Stimulated activated naive CD4-positive, alpha-beta T cell (primary cell): Measurements from ENCODE around the gene DPY19L1.
"Not testable (repeated sequence)": the region's sequence is repeated elsewhere in the genome, so short reads cannot be mapped to it uniquely, and the experiment has no call there.

ENCODE experiments used
- DNase-seq, 6 experiments: peaks; one replicate each; lab custom pipeline; 2025; lab: John Stamatoyannopoulos, UW

DPY19L1 gene

DNA sequence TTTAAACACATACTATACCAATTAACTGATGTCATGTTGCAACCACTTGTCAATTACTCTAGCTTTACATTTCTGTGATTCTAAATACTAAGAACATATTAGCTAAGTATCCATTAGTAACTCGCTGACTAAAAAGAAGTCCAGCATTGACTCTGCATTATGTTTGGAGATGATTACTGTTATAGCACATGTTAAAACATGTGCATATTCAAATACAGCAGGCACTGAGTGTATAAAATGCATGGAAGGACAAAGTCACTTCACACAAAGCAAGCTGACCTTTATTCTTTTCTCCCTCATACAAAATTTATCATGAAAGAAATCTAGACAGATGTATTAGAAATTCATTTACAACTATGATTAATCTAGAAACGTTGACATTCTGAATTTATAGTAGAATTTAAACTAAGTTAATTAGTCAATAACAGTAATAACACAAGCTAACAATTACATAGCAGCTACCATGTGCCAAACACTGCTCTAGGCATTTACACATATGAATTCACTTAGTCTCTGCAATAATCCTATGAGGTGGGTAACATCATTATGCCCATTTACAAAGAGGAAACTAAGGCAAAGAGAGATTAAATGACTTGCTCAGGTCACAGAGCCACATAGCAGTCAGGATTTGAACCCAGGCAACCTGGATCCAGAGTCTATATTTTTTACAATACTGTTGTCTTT lies 48.7 kb downstream of the DPY19L1 start:
- not testable (repeated sequence) for DNase-seq

DNA sequence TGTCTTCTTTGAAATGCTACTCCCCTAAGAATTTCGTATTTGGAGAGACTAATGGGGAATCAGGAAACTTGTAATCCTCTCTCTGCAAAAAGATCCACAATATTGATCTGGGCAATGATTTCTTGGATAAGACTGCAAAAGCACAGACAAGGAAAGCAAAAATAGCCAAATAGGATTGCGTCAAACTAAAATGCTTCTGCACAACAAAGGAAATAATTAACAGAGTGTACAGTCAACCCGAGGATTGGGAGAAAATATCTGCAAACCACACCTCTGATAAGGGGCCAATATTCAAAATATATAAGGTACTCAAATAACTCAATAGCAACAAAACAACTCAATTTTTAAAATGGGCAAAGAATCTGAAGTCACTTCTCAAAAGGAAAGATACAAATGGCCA lies 52.1 kb downstream of the DPY19L1 start:
- DNase-seq = not testable (repeated sequence)

GRCh38 chr7:34984140-34984539 lies 53.1 kb downstream of the DPY19L1 start:
- not testable (repeated sequence) for DNase-seq

GRCh38 chr7:34982371-34983019 lies 54.8 kb downstream of the DPY19L1 start:
- DNase-seq = no peak

- DNase-seq = not testable (repeated sequence)
Measured at GRCh38 chr7:34979124-34979523, 58.2 kb downstream of the DPY19L1 start.

DNA sequence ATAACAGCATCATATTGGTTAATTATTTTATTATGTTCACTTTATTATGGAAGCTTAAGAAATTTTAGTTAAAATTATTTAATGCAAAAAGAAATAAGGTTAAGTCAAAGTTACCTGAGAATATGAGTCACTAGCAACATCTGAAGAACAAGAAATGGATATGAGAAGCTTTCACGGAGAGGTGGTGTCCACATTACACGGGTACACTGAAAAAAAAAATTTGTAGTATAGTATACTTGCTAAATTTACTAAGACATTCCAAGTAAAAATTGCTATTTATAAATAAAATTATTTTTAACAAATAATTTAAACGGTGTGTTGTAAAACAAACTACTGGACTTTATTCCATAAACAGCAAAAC lies 63.9 kb downstream of the DPY19L1 start:
- no peak for DNase-seq

- DNase-seq = not testable (repeated sequence)
Measured at GRCh38 chr7:34972739-34973399, 64.4 kb downstream of the DPY19L1 start.

GRCh38 chr7:34967818-34968217 lies 69.5 kb downstream of the DPY19L1 start:
- not testable (repeated sequence) for DNase-seq

GRCh38 chr7:34966504-34966903 lies 70.8 kb downstream of the DPY19L1 start:
- DNase-seq = not testable (repeated sequence)

GRCh38 chr7:34958021-34958420 lies 79.3 kb downstream of the DPY19L1 start:
- DNase-seq = no peak

GRCh38 chr7:34952822-34953221 lies 84.5 kb downstream of the DPY19L1 start:
- DNase-seq = no peak

DNA sequence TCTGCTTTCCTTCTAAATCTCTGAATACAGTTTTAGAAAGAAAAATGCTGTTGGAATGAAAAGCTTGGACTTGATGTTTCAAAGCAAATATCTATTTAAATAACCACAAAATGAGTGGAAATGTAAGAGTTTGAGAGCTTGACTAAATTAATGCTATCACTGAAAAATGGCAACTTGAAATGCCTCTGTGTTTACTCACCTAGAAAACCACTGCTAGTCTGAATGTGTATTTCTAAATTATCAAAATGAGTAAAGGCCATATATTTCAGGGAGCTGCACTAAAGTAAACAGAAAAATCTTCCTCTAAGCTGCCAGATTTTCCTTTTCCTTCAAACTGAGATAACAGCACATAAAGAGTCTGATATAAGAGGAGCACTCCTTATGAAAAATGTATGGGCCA lies 87.9 kb downstream of the DPY19L1 start:
- no peak for DNase-seq

DNA sequence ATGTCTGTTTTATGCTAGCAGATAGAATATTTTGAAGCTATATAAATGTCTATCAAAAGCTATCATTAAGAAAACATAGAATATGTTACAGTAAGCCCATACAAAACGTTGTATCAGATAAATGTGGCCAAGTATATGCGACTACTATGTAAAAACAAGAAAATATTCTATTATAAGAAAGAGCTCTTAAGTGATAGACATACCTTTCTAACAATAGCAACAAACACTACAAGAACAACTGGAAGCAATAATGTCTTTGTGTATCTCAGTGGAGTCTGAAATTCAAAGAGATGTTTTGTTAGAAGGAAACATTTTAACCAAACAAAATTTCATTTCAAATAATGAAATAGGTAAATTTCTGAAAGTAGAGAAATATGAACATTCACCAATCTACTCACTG lies 89.9 kb downstream of the DPY19L1 start:
- DNase-seq = not testable (repeated sequence)

DNA sequence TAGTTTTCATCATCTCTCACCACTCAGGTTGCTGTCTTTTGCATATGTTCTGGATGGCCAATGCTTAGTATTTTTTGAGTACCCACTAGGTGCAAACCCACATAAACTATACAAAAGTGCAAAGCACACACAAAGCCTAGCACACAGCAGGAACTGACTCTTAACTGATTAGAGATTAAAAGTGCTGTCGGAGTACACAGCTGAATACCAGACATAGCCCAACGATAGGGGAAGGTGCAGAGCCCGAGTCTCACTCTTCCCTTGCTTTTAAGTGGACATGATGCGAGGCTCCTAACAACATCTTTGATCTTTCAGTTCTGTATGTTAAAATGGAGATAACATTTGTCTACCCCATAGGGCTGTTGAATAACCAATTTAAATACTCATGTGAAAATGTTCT lies 90.8 kb downstream of the DPY19L1 start:
- DNase-seq = no peak

- not testable (repeated sequence) for DNase-seq
Measured at GRCh38 chr7:34945894-34946477, 91.3 kb downstream of the DPY19L1 start.

DNA sequence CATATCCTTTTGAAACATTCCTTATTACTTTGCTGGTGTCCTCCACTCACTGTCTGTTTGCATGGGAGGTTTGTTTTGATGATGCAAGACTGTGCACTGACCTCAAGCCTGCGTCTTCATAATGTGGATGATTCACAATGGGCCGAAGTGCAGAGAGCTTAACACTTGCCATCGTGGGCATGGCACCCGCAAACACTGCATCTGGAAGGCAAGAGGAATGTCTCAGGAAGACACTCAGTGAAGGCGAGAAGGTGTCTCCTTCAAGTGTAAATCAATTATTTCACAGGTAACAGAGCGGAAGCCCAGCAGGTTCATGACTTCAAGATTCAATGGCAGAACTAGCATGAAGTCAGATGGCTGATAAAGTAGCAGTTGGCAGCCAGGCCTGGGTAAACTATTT lies 98.1 kb downstream of the DPY19L1 start:
- DNase-seq = no peak

DNA sequence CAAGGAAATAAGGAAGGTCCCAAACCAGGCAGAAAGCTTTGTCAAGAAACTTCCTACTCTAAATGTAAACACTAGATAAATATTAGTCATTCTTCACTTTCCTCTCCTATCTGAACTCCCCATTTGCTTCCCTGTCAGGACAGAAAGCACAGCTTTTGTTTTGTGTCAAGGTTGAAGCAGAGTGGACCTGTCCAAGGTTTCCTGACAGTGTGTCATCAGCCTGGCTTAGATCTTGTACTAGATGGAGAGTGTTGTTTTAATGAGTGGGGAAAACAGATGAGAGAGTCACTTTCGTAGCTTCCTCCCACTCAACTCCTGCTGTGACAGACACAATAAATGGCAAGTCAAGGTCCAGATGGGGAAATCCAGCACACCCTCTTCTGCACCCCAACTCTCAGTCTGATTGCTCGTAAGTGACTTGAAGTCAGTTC lies 101.5 kb downstream of the DPY19L1 start:
- not testable (repeated sequence) for DNase-seq

DNA sequence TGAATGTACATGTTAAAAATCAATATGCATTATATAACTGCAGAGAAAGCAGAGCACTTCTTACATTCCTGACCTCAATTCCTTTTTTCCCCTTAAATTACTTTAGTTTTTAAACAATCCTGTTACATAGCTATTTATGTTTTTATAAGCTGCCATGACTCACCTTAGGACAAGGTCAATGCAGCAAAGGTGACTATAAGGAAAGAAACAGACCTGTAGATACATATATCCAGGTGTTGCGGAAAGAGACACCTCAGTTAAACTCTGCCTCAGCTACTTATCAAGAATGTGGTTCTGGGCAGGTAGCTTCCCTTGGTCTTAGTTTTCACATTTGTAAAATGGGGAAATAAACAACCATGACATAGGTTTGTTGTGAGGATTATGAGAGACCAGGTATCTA lies 105.5 kb downstream of the DPY19L1 start:
- no peak for DNase-seq

- not testable (repeated sequence) for DNase-seq
Measured at GRCh38 chr7:34929783-34930182, 107.5 kb downstream of the DPY19L1 start.

DNA sequence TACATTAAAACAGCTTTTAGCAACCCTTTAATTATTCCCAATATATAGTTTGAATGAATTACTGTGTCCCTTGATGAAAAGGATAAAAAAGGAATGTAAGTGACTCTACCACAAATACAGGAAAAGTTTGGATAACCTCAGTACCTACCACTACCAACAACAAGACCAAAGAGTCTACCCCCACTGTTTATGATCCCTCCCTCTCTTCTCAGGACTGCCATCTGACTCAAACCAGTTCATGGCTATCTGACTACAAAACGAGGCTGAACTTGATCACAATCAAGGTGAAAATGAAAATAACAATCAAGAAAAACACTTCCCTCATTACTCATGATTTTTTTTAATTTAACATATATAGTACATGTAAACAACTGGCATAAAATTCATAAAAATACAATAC lies 108.7 kb downstream of the DPY19L1 start:
- no peak for DNase-seq

- DNase-seq = peak in 3 of 6 experiments; percentile 2 to 14 (median 5)
Measured at GRCh38 chr7:34928052-34928451, 109.2 kb downstream of the DPY19L1 start.

DNA sequence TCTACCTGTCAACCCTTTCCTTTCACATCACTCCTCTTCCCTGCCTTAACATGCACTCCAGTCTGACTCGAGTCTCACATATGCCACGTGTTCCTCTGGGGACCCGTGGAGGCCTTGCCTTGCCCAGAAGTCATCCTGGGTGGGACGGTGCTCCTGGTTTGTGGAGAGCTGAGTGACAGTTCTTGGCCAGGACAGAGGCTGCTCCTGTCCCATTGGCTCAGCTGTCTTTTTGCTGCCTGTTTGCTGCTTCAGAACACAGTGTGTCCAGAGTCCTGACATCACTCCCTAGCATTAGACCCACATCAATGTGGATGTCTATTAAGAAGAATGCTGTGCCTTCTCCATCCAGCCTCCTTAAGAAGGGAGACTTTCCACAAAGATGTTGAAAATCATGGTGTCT lies 116.8 kb downstream of the DPY19L1 start:
- not testable (repeated sequence) for DNase-seq

DNA sequence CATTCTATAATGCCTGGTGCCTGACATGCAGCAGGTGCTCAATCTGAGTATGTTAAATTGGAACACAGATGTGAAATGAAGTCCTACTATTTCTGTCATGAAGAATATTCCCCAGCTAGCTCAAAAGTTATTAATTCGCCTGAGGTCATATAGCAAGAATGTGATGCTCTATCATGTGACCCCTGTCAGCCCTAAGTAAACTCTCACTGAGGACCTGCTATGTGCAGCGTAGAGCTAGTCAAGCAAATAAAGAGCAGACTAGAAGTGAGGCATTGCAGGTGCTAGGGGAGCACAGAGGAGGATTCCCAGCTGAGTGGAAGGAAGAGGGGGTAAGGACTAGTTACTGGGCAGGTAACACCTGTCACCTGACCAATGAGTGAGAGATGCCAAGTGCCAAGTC lies 118.2 kb downstream of the DPY19L1 start:
- DNase-seq = not testable (repeated sequence)
